Stomach (tissue), 4 donors: ENCODE data around the gene IGSF21.

Experiments
- POLR2A ChIP-seq, 4 donors: fragments of 450-650 bp; IDR thresholded peaks; one replicate each; pipeline ENCODE4 v1.6.1; 2016; ENCODE audit warnings: antibody characterized with exemption in 4 of 4, control low read depth in 2 of 4, mild to moderate bottlenecking in 1 of 4, moderate library complexity in 1 of 4
- POLR2AphosphoS5 ChIP-seq, 3 donors: sonication (generic); formaldehyde crosslinking; IDR thresholded peaks; one replicate each; pipeline ENCODE4 v1.6.1; 2016; ENCODE audit warnings: antibody characterized with exemption in 3 of 3
- TF ChIP-seq, protein P1 (sequence below), 7 experiments: fragments of 450-650 bp in 4 of 7; fragments of 200-600 bp in 3 of 7; sonication (generic) in 3 of 7; IDR thresholded peaks; one replicate each; pipeline ENCODE4 v1.5.1; 2016 to 2019; ENCODE audit warnings: antibody characterized with exemption in 7 of 7, control low read depth in 2 of 7, mild to moderate bottlenecking in 1 of 7

DNA sequence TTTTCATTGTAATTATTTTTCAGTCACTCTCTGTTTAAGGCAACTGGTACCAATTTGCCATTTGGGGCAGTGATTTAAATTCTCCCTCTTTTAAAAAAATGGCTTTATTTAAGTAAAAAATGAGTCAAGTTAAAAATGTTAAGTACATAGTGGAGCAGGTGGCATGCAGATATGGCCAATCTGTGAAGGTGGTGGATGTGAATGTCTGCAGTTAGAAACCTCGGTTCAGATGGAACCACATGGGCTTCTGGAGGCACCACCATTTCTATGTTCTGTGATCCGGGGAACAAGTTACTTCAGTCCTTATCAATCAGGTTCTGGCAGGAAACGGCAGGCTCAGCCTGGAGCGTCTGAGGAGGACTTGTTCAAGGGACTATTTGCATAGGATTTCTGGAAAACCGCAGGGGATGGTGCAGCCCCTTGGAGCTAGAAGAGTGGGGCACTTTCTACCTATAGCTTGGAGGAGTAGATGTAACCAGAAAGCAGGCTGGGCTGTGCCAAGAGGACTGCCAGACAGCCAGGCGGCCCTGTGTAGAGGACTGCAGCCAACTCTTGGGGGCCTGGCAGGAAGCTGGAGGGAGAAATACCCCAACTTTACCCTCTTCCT, 12.3 kb downstream of the IGSF21 start:
- TF ChIP-seq POLR2AphosphoS5 (IDR thresholded peaks at IDR 0.05) (no peak), POLR2A (IDR thresholded peaks at IDR 0.05) (no peak)
- TF ChIP-seq, protein P1, sequence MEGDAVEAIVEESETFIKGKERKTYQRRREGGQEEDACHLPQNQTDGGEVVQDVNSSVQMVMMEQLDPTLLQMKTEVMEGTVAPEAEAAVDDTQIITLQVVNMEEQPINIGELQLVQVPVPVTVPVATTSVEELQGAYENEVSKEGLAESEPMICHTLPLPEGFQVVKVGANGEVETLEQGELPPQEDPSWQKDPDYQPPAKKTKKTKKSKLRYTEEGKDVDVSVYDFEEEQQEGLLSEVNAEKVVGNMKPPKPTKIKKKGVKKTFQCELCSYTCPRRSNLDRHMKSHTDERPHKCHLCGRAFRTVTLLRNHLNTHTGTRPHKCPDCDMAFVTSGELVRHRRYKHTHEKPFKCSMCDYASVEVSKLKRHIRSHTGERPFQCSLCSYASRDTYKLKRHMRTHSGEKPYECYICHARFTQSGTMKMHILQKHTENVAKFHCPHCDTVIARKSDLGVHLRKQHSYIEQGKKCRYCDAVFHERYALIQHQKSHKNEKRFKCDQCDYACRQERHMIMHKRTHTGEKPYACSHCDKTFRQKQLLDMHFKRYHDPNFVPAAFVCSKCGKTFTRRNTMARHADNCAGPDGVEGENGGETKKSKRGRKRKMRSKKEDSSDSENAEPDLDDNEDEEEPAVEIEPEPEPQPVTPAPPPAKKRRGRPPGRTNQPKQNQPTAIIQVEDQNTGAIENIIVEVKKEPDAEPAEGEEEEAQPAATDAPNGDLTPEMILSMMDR (IDR thresholded peaks at IDR 0.05) = no peak
